ENCODE data around the gene HOATZ. TPM values are rescaled to one million over a fixed set of nuclear protein-coding genes. Genes with fewer than 3 reads are reported as not detected.
A peak's percentile ranks its signal among the peaks of the same experiment; 100 is the strongest.

Gene HOATZ
- total and polyA plus RNA-seq, 2 donors (not counting 3 experiments of a cell fraction or from before 2014, with no cell fraction given): not detected

DNA sequence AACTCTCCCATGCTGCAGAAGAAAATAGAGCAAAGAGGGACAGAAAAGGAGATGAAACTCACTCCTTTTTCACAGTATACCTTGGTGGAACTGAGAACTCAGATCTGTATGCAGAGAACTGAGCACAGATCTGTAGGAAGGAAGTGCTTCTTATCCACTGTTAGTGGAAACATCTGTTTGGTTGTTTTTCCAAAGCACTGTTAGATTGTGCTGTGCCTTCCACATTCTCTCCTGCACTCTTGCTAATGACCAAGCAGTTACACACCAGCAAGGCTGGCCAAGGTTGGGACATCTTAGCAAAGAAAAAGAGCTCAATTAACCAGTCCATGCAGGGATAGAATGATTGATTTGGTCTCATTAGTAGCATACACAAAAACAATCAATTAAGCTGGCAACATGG lies 67.6 kb downstream of the HOATZ start:
- Histone ChIP-seq H3K27me3 (ENCODE audit: control insufficient read depth in 2 of 2, insufficient read depth in 2 of 2, low read length in 2 of 2) (no peaks in the 10 kb centered on the region), H3K36me3 (ENCODE audit: control insufficient read depth in 2 of 2, extremely low read depth in 1 of 2, insufficient read depth in 2 of 2, low read length in 2 of 2) (no peaks in the 10 kb centered on the region), H4K20me1 (replicated peaks; ENCODE audit: control insufficient read depth, extremely low read depth, insufficient read depth, low read length) (no peaks in the 10 kb centered on the region), H3K79me2 (ENCODE audit: control insufficient read depth, insufficient read depth, low read length) (no peaks in the 10 kb centered on the region), H3K27ac (ENCODE audit: insufficient read depth, low read depth, low read length) (no peak overlapping the region), H2AFZ (ENCODE audit: low read depth, low read length) (no peak overlapping the region), H3K4me2 (ENCODE audit: insufficient read depth, low read length) (no peak overlapping the region), H3K4me1 (ENCODE audit: control insufficient read depth, extremely low read depth, insufficient read depth, low read length) (peaks cover 8% of the 10 kb centered on the region), H3K9me1 (replicated peaks; ENCODE audit: control insufficient read depth, extremely low read depth, insufficient read depth, low read length) (no peaks in the 10 kb centered on the region), H3K9ac (replicated peaks; ENCODE audit: extremely low read depth, insufficient read depth, low read length) (no peak overlapping the region), H3K4me3 (replicated peaks in 1 of 3; ENCODE audit: insufficient read depth in 1 of 3, low read depth in 1 of 3, low read length in 3 of 3) (no peak overlapping the region), H3K9me3 (replicated peaks; ENCODE audit: control insufficient read depth, insufficient read depth, low read length) (no peaks in the 10 kb centered on the region)
- dilution Hi-C loops (cut with MboI; ENCODE audit: extremely low pct_ligation_motif_present, low sequenced_read_pairs) (no loop called here), intact Hi-C loops (cut with micrococcal nuclease) (no loop called here)
- FAIRE-seq (peak; percentile 60), DNase-seq (ENCODE audit: low read depth, low spot score) (peak; percentile 77)
- ChIA-PET POLR2A (interaction anchor here (0.6 kb wide), 1 partner anchor 355 kb away, joined by 10 read pairs; the partner anchor contains the start of gene DIXDC1), CTCF (interaction anchor here (1.1 kb wide), 1 partner anchor 195 kb away, joined by 6 read pairs; no protein-coding TSS in a partner anchor)
- no TSS peak for BruUV-seq (replicated peaks)
- TF ChIP-seq EZH2 (IDR thresholded peaks at IDR 0.05; ENCODE audit: borderline replicate concordance, low read depth, low read length, severe bottlenecking): no peak
- no peak for TF ChIP-seq FOS (IDR thresholded peaks at IDR 0.05; ENCODE audit: borderline replicate concordance, insufficient read depth, low read length)
- TF ChIP-seq GATA2 (IDR thresholded peaks at IDR 0.05; ENCODE audit: insufficient read depth, insufficient read length, low read depth, low read length): no peak
- no peak for TF ChIP-seq CTCF (IDR thresholded peaks at IDR 0.05; ENCODE audit: extremely low read depth in 1 of 2, insufficient read depth in 1 of 2, low read depth in 1 of 2, low read length in 2 of 2)
- TF ChIP-seq POLR2A (IDR thresholded peaks at IDR 0.05; ENCODE audit: low read depth, low read length): no peak
- TF ChIP-seq, protein P1, sequence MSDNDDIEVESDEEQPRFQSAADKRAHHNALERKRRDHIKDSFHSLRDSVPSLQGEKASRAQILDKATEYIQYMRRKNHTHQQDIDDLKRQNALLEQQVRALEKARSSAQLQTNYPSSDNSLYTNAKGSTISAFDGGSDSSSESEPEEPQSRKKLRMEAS (IDR thresholded peaks at IDR 0.05; ENCODE audit: insufficient read depth, insufficient read length): no peak
- TF ChIP-seq MYC (IDR thresholded peaks at IDR 0.05; ENCODE audit: low read depth, low read length): no peak
- no peak for TF ChIP-seq JUN (IDR thresholded peaks at IDR 0.05; ENCODE audit: borderline replicate concordance, insufficient read depth, insufficient read length, low read depth)
- no peak for TF ChIP-seq POLR2AphosphoS5 (IDR thresholded peaks at IDR 0.05; ENCODE audit: insufficient read depth, low read depth, low read length)
